Smooth muscle cell of bladder (primary cell): ENCODE data around the gene LRAT. TPM values are rescaled to one million over a fixed set of nuclear protein-coding genes. Genes with fewer than 3 reads are reported as not detected.

Experiments
- total RNA-seq: library from RNA; depleted of rRNA; stranded (reverse); fragments of >200 nt; gene quantifications from 2 replicates; pipeline ENCODE4 v1.2.3, GENCODE V29; 2014

LRAT gene
- total RNA-seq = under 0.01 and 0.18 TPM in 2 replicates

GRCh38 chr4:154743683-154744340 lies at the start of gene LRAT:
LRAT (plus strand) TSS chr4:154744000; CDS start chr4:154744327, 327 bp downstream.

DNA sequence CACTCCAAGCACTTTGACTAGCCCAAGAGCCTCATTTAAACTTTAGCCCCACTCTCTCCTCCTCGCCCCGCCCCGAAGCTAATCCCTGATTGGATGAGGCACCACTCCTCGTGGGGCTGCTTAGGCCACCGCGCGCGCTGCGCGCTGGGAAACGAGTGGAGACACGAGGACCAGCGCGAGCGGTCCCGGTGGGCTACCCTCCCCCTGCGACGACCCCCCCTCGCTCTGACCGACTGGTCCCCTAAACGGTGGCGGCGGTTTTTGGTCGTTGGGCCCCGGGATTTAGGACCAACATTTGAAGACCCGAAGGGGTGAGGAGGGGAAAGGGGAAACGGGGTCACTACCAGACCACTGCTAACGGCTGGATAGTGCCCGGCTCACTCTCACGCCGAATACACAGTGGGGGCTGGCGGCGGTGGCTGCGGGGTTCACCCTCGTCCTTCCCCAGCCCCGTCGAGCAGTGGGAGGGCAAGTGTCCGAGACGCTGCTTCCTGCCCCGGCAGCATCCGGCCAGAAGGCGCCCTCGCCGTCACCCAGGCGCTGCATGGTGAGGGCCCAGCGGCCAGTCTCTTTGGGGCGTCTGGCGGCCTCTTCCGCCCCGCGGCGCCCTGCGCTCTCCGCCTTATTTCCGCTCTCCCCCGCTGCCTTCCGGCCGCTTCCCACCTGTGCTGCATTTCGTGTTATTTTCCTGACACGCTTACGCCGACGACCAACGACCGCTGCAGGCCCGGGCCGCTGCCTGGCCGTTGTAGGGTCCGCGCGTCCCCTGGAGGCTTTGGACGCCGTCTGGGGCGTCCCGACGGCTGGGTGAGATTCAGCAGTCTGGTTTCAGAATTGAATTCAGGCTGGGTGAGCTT lies 37.6 kb downstream of the LRAT start, which contains the start of gene RBM46:
Gene RBM46, plus strand, starts transcription at position 147 of the 857 bp plus-strand sequence. CDS start 15,481 bp downstream, outside the sequence.

Other genes starting within 250 kb of the LRAT start
- gene PLRG1, start 193.6 kb upstream of the LRAT start, total RNA-seq = 63.3 and 66.6 TPM in 2 replicates
- not detected in 2 replicates for gene FGB, start 181.0 kb upstream of the LRAT start, total RNA-seq
- gene FGA, start 153.3 kb upstream of the LRAT start, total RNA-seq = not detected in 2 replicates
- gene FGG, start 131.3 kb upstream of the LRAT start, total RNA-seq = 0.09 and 0.14 TPM in 2 replicates
- 0.09 TPM in 1 of 2 replicates, not detected in the other for gene RBM46, start 37.3 kb downstream of the LRAT start, total RNA-seq